ENCODE data around the gene CYP4F22.
A peak's percentile ranks its signal among the peaks of the same experiment; 100 is the strongest.
"Not testable (repeated sequence)": the region's sequence is repeated elsewhere in the genome, so short reads cannot be mapped to it uniquely, and the experiment has no call there.

Gene CYP4F22

GRCh38 chr19:15508035-15508710 is at the start of gene CYP4F22:
CYP4F22 (plus strand) TSS chr19:15508525; CDS start chr19:15525337, 16,812 bp downstream.
- DNase-seq (ENCODE audit: low spot score), result no peak

DNA sequence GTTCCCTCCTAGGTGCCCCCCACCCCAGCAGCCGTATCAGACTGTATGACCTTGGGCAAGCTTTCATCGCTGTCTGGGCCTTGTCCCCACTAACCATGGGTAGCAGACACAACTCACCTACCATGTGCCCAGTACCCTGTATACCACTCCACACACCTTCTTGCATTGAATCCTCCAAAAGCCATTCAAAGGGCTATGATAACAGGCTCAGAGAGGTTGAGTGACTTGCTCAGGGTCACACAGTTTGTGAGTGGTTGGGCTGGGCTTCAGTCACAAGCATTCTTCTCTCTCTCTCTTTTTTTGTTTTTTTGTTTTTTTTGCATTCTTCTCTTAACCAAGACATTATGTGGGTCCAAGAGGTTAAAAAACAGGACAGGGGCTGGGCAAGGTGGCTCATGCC is 46.6 kb upstream of the CYP4F22 start:
- DNase-seq (ENCODE audit: low spot score), result no peak

DNA sequence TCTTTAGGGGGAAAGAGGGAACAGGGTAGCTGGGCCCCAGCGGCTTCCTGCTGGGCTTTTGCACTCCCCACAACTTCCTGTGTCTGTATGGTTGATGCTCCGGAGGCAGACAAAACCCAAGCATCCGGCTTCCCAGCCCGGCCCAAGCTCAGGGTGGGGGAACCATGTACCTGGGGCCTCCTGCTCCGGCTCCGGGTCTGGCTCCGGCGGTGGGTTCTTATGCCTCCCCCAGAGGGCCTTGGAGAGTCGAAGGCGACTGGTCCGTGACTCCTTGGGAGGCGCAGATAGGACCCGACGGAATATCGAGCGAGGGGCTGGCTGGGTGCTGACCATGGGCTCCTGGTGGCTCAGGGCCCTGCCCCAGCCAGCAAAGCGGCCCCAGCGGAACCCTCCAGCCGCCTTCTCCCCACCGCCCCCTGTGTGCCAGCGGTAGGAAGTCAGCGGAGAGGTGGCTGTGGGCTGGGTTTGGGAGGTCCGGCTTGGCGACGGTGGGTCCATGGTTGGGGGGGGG is 44.4 kb upstream of the CYP4F22 start:
- no peak for DNase-seq (ENCODE audit: low spot score)

DNA sequence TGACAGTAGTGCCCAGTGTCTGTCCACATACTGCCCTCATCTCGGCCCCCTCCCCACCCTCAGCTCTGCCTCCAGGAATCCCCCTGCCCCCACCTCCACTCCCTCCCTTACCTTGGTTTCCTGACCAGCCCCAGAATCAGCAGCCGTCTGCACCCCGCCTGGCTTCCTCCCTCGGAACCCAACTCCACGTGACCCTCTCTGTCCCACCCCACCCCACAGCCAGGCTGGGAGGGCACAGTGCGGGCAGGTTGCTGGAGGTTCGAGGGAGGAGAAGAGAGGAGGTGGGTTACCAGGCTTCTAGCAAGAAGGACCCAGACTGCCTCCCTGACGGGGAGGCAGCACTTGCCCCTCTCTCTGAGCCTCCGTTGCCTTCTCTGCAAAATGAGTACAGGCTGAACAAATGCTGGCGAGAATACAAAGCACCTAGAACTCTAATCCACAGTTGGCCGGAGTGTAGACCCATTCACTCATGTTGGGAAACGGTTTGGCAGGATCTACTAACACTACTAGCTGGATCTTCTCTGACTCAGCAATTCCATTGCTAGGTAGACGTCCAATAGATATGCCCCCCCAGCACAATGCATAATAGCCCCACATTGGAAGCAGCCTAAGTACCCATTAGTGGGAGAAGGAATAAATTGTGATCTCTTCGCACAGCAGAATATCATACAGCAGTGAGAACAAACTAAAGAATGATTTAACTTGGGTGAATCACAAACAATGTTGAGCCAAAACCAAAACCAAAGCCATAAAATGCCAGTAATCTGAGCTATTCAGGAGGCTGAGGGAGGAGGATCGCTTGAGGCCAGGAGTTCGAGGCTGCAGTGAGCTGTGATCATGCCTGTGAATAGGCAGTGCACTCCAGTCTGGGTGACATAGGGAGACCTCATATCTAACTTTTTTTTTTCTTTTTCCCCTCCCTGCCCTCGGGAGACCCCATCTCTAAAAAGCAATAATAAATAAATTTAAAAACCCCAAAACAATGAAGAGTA is 43.6 kb upstream of the CYP4F22 start, which contains the start of gene RASAL3:
TSS of gene RASAL3 (minus strand) at position 151 of the 992 bp plus-strand sequence. CDS start 186 bp downstream, outside the sequence.
- no peak for DNase-seq (ENCODE audit: low spot score)

DNA sequence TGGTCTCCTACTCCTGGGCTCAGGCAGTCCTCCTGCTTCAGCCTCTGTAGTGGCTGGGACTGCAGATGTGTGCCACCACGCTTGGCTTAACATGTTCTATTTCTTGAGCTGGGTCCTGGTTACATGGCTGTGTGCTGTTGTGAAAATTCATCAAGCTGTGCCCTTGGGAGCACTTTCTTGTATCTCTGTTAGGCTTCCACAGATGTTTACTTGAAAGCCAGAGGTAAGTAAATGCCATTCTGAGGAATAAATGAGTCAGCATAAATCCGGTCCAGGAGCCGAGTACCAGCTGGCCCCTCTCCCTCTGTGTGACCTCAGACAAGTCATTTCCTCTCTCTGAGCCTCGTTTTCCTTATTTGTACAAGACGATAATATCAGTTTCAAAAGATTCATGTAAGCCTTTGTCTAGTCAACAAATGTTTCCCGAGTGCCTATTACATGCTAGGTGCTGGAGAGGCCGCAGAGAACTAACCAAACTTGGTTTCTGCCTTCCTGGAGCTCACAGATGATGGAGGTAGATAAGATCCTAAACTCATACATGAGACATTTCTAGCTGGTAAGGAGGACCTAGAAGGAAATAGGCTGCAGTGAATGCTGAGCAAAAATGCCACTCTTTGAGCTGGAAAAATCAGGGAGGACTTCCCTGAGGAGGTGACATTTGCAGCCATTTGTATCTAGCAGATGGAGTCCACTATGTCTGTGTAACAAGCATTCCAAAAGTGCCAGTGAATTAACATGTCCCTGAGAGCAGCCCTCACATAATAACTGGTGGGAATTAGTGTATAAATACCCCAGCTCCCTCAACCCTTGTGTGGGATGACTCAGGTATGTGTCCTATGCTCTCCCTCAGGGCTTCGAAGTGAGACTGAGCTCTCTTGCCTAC is 41.2 kb upstream of the CYP4F22 start:
- peak; percentile 22 for DNase-seq (ENCODE audit: low spot score)

DNA sequence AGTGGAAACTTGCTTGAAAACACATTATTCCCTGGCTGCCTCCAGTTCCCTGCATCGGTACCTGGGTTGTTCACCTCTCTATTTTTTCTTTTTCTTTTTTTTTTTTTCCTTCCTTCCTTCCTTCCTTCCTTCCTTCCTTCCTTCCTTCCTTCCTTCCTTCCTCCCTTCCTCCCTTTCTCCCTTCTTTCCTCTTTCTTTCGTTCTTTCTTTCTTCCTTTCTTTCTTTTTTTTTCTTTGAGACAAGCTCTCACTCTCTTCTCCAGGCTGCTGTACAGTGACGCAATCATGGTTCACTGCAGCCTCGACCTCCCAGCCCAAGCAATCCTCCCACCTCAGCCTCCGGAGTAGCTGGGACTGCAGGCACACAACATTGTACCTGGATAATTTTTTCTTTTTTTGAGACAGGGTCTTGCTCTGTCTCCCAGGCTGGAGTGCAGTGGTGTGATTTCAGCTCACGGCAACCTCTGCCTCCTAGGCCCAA is 40.6 kb upstream of the CYP4F22 start:
- no peak for DNase-seq (ENCODE audit: low spot score)

DNA sequence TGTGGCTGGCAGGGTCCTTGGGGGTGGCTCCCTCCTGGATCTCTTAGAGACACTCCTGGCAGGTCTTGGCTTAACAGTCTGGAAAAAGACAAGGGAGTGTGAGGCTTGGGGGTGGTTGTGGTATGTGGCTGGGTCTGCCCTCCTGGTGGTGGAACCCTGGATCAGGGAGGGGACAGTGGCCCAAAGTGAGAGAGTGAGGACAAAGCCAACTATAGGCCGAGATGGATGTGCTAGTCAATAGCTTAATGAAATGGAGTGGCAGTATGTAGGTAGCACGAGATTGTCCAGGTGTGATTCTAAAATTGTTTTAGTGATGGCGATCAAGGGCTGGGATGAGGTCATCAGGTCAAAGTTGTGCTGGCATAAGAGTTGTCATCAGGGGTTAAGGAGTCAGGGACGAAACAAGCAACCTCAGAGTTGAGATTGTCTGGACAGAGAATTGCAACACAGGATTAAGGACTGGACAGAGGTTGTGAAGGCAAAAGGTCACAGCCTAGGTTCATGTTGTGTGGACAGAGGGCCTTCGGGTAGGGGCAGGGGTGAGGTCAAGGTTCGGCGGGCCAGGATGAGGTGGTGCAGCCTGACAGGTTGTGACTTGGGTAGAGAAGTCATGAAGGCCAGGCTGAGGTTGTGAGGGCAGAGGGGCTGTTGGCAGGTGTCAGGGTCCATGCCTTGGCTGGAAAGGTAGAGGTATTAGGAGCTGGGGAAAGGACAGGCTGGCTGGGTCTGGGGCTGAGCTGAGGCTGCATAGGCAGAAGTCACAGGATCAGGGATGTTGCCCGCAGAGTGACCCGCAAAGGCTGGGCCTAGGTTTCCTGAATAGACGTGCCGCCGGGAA is 39.4 kb upstream of the CYP4F22 start:
- DNase-seq (ENCODE audit: low spot score), result no peak

DNA sequence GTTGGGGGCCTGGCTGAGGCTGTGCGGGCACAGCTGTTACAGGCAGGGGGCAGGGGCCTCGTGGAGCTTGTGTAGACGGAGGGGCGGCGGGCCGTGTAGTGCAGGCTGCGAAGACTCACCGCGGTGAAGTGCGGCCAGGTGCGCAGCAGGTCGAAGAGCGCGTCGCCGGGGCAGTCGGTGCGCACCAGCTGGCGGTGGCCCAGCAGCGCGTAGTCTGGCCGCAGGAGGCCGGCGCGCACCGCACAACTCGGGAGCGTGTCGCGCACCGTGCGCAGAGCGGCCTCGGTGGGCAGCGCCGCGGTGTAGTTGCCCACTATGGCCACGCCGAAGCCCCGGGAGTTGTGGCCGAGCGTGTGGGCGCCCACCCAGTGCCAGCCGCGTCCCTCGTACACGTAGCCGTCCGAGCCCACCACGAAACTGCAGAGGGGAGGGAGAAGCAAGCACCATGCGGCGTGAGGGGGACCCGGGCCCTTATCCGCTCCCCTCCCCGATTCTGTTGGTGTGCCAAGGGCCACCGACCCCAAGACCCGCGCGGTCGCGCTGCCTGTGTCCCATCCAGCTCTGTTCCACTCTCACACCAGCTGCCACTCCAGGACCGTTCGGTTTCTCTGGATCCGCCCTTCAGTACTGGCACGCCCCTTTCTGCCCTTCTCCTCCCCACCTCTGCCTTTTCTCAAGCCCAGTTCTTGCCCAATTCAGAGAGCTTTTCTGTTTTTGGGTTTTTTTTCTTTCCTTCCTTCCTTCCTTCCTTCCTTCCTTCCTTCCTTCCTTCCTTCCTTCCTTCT is 38.6 kb upstream of the CYP4F22 start:
- no peak for DNase-seq (ENCODE audit: low spot score)

DNA sequence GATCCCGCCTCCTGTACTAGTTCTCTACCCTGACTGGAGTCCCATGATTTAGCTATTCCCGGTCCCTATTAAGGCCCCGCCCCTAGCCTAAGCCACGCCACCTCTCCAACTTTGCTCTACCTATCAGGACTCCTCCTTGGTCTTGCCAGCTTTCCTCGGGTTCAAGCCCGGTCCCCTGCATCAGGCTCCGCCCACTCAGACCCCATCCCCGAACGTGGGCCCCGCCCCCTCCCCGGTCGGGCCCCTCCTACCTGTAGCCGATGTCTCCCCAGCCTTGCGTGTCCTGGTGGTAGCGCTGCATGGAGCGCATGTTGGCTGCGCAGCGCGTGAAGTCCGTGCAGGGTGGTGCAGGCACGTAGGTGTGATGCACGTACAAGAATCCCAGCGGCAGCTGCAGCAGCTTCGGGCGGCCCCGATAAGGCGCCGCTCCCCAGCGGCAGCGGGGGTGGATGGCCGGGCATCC is 36.7 kb upstream of the CYP4F22 start:
- no peak for DNase-seq (ENCODE audit: low spot score)

- DNase-seq (ENCODE audit: low spot score), result not testable (repeated sequence)
Measured at GRCh38 chr19:15473821-15474220, 34.5 kb upstream of the CYP4F22 start.

DNA sequence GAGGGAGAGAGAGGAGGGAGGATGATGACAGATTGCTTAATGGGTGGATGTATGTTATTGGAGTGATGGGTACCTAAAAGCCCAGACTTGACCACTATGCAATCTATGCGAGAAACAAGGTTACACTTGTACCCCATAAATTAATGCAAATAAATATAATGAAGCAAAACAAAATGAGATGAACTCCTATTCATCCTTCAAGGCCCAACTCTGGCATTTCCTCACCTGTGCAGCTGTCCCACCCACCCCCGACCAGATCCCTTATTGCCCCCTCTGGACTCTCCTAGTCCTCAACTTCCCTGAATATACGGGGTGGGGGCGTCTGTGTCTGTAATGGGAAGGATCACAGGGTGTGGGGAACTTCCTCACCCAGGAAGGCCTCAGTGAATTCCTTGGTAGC is 33.2 kb upstream of the CYP4F22 start:
- no peak for DNase-seq (ENCODE audit: low spot score)

- DNase-seq (ENCODE audit: low spot score), result no peak
Measured at GRCh38 chr19:15475611-15476010, 32.7 kb upstream of the CYP4F22 start.

DNA sequence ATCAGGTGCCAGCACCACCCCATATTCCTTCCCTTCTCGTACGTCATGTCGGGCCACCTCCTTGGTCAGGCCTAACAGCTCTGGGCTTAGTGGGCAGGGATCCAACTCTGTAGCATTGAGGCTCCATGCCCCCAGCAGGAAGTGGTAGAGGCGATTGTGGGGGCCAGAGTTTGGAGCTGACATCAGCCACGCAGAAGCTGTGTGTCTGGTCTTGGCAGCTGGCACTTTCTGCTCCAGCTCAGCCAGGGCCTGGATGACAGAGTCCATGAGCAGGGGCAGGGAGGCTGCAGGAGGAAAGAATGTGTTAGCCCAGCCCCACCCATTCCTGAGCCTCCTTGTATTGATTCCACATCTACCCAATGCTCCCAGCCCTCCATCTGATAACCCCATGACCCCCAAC is 32.0 kb upstream of the CYP4F22 start:
- no peak for DNase-seq (ENCODE audit: low spot score)

DNA sequence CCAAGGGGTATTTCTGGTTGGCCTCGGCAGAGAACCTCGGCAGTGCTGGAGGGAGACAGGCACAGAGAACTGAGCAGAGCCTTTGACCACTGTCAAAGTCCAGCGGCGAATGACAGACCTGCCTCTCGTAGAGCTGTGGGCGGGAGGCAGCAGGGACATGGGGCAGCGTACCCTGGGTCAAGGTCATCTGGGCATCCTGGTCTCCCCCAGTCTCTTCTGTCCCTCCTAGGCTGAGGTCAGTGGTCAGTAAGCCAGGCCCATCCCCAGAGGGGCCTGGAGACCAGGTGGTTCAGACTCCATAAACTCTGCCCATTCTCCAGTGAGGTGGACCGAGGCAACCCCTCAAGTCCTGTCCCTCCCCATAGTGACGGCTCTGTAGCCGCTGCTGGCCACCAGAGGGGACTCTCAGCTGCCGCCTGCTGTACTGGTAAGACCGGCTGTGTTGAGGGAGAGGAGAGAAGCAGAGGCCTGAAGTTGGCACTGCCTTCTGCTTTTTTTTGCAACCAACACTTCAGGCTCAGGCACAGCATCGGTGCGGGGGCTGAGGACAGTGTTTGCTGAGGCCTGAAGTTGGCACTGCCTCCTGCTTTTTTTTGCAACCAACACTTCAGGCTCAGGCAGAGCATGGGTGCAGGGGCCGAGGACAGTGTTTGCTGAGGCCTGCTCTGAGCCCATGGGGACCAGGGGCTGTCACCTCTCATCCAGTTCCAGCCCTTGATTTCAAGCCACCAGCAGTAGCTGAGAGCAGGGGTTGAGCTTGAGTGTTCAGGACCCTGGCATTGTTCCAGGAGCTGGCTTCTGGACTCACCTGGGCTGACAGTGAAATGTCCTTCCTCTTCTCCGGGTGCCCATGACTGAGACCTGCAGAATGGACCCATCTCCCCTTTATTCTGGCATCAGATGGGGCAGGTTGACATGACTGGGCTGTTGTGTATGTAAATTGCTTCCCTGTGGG is 28.7 kb upstream of the CYP4F22 start, which contains the start of gene PGLYRP2:
TSS of gene PGLYRP2 (minus strand) at position 111 of the 955 bp plus-strand sequence. CDS start 130 bp downstream, outside the sequence.
- no peak for DNase-seq (ENCODE audit: low spot score)

- DNase-seq (ENCODE audit: low spot score), result not testable (repeated sequence)
Measured at GRCh38 chr19:15480996-15481395, 27.3 kb upstream of the CYP4F22 start.

DNA sequence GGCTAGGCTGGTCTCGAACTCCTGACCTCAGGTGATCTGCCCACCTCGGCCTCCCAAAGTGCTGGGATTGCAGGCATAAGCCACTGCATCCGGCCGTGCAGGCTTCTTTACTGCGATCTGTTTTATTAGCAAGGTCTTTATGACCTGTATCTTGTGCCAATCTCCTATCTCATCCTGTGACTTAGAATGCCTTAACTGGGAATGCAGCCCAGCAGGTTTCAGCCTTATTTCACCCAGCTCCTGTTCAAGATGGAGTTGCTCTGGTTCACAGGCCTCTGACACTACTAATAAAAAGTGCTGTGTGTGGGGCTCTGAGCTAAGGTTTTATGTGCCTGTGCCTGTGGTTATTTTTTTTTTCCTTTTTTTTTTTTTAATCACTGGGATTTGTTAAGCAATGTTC is 22.6 kb upstream of the CYP4F22 start:
- not testable (repeated sequence) for DNase-seq (ENCODE audit: low spot score)

GRCh38 chr19:15487038-15487437 is 21.3 kb upstream of the CYP4F22 start:
- no peak for DNase-seq (ENCODE audit: low spot score)

DNA sequence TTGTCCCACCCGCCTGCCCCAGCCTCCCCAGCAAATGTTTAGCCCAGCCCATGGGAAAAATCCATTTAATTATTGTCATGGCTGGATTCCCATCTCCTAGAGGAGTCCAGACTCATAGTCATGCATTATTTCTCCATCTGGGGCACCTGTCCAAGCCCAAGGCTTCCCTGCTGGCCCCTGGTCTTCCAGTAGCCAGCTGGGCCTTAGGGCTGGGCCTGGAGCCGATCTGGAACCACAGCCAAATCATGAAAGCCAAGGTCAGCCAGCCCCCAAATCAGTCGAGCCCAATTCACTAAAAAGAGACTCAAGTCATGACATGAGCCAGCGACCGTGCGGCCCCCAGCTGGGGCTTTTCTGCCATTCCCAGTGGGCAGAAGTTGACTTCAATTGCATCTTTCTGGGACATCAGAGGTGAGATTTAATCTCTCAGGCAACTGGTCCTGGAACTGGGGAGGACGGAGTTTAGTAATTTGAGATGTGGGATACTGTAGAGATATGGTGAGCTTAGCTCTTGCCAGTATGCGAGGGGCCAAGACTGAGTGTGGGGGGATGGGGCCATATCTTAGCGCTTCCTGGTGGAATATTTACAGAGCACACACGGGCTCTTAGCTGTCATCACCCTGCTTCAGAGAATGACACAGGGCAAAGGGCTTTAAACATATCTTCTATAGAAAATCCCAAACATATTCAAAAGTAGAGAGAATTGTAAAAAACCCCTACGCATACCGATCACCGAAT is 19.7 kb upstream of the CYP4F22 start:
- DNase-seq (ENCODE audit: low spot score), result no peak
